ENCODE data around the gene KRTAP4-6.

DNA sequence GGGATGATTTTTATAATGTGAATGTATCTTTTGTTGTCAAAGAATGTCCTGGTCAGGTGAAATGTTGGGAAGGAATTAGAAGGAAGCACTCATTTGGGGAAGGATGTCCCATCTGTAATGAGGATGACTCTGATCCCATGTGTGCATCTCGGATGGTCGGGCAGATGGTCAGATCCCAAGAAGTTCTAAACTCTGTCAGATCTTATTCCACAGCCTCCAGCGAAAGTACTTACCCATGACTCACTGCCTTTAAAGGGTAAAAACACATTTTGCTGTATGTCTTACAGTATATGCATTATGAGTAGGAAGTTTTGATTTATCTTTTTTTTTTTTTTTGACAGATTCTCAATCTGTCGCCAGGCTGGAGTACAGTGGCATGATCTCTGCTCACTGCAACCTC is 21.6 kb downstream of the KRTAP4-6 start:
- TF ChIP-seq, protein P1, sequence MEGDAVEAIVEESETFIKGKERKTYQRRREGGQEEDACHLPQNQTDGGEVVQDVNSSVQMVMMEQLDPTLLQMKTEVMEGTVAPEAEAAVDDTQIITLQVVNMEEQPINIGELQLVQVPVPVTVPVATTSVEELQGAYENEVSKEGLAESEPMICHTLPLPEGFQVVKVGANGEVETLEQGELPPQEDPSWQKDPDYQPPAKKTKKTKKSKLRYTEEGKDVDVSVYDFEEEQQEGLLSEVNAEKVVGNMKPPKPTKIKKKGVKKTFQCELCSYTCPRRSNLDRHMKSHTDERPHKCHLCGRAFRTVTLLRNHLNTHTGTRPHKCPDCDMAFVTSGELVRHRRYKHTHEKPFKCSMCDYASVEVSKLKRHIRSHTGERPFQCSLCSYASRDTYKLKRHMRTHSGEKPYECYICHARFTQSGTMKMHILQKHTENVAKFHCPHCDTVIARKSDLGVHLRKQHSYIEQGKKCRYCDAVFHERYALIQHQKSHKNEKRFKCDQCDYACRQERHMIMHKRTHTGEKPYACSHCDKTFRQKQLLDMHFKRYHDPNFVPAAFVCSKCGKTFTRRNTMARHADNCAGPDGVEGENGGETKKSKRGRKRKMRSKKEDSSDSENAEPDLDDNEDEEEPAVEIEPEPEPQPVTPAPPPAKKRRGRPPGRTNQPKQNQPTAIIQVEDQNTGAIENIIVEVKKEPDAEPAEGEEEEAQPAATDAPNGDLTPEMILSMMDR (IDR thresholded peaks at IDR 0.05) = no peak
- no peak for TF ChIP-seq POLR2A (IDR thresholded peaks at IDR 0.05)
